ENCODE data around the gene GPR25. TPM values are rescaled to one million over a fixed set of nuclear protein-coding genes. Genes with fewer than 3 reads are reported as not detected.
A peak's percentile ranks its signal among the peaks of the same experiment; 100 is the strongest.

Gene GPR25
- total and polyA plus RNA-seq, 5 donors from 2014 or later, result 1.2 to 41.0 (median 21.4) TPM

DNA sequence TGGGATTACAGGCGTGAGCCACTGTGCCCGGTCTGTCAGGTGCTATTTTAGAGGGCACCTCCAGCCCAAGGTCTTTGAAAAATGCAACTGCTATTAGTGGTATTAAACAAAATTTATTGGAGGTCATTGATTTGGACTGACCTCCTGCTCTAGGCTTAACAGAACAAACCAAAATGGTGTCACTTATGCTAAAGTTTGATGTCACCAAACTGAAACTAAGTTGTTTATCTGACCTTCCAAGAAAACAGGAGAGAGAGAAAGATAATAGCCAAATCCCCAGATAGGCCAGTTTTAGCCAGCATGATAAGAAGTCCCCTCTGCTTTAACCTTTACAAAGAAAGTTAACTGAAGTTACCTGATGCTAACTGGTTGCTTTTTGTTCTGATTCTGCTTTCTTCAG lies 13.8 kb downstream of the GPR25 start:
- peaks cover 2% of the 10 kb centered on the region for H3K27me3 ChIP-seq (ENCODE audit: control insufficient read depth, insufficient read depth, low read length)
- H3K27ac Mint-ChIP-seq, result peak overlapping the region in 2 of 3 donors; percentile 68 to 86
- peak overlapping the region in 3 of 4 donors; percentile 27 to 88 (median 56) for H3K4me3 Mint-ChIP-seq
- H3K36me3 Mint-ChIP-seq, result no peaks in the 10 kb centered on the region
- H3K27ac ChIP-seq (ENCODE audit: insufficient read depth, low read length, poor library complexity, severe bottlenecking), result peak overlapping the region; percentile 47
- no peaks in the 10 kb centered on the region for H3K36me3 ChIP-seq (ENCODE audit: control insufficient read depth, insufficient read depth, low read length)
- peaks cover 38% of the 10 kb centered on the region for H3K27me3 Mint-ChIP-seq
- no peak for DNase-seq
- H3K4me3 ChIP-seq (ENCODE audit: low read depth, low read length), result no peak overlapping the region
- peaks cover 43% of the 10 kb centered on the region for H3K4me1 ChIP-seq (ENCODE audit: control insufficient read depth, insufficient read depth, low read length, poor library complexity, severe bottlenecking)
- H3K9me3 Mint-ChIP-seq, result no peaks in the 10 kb centered on the region
- peaks cover 18 to 66% (median 43%) of the 10 kb centered on the region in 4 donors for H3K4me1 Mint-ChIP-seq
- no peak for ATAC-seq (ENCODE audit: low read depth in 2 of 2)
- H3K9me3 ChIP-seq (ENCODE audit: control insufficient read depth in 2 of 2, low read length in 2 of 2), result no peaks in the 10 kb centered on the region

GRCh38 chr1:200887036-200887435 lies 14.3 kb downstream of the GPR25 start:
- DNase-seq (no peak), ATAC-seq (ENCODE audit: low read depth in 2 of 2) (no peak)
- H3K4me3 Mint-ChIP-seq, result peak overlapping the region; percentile 27 to 88 (median 72)
- peaks cover 42% of the 10 kb centered on the region for H3K27me3 Mint-ChIP-seq
- Histone ChIP-seq H3K9me3 (ENCODE audit: control insufficient read depth in 2 of 2, low read length in 2 of 2) (no peaks in the 10 kb centered on the region), H3K27me3 (ENCODE audit: control insufficient read depth, insufficient read depth, low read length) (peaks cover 2% of the 10 kb centered on the region), H3K4me1 (ENCODE audit: control insufficient read depth, insufficient read depth, low read length, poor library complexity, severe bottlenecking) (peaks cover 46% of the 10 kb centered on the region), H3K36me3 (ENCODE audit: control insufficient read depth, insufficient read depth, low read length) (no peaks in the 10 kb centered on the region), H3K27ac (ENCODE audit: insufficient read depth, low read length, poor library complexity, severe bottlenecking) (peak overlapping the region; percentile 47), H3K4me3 (ENCODE audit: low read depth, low read length) (no peak overlapping the region)
- no peaks in the 10 kb centered on the region for H3K36me3 Mint-ChIP-seq
- no peaks in the 10 kb centered on the region for H3K9me3 Mint-ChIP-seq
- peak overlapping the region in 2 of 3 donors; percentile 68 to 86 for H3K27ac Mint-ChIP-seq
- peaks cover 18 to 68% (median 42%) of the 10 kb centered on the region in 4 donors for H3K4me1 Mint-ChIP-seq

GRCh38 chr1:200887772-200888348 lies 15.1 kb downstream of the GPR25 start:
- DNase-seq (no peak), ATAC-seq (ENCODE audit: low read depth in 2 of 2) (no peak)
- no peaks in the 10 kb centered on the region for H3K9me3 ChIP-seq (ENCODE audit: control insufficient read depth in 2 of 2, low read length in 2 of 2)
- H3K4me1 ChIP-seq (ENCODE audit: control insufficient read depth, insufficient read depth, low read length, poor library complexity, severe bottlenecking), result peaks cover 46% of the 10 kb centered on the region
- peaks cover 50% of the 10 kb centered on the region for H3K27me3 Mint-ChIP-seq
- peak overlapping the region; percentile 11 to 88 (median 75) for H3K27ac Mint-ChIP-seq
- H3K4me1 Mint-ChIP-seq, result peaks cover 18 to 74% (median 40%) of the 10 kb centered on the region in 4 donors
- H3K36me3 ChIP-seq (ENCODE audit: control insufficient read depth, insufficient read depth, low read length), result no peaks in the 10 kb centered on the region
- peaks cover 9% of the 10 kb centered on the region for H3K27me3 ChIP-seq (ENCODE audit: control insufficient read depth, insufficient read depth, low read length)
- peak overlapping the region; percentile 70 for H3K27ac ChIP-seq (ENCODE audit: insufficient read depth, low read length, poor library complexity, severe bottlenecking)
- H3K4me3 ChIP-seq (ENCODE audit: low read depth, low read length), result peak overlapping the region; percentile 57
- no peaks in the 10 kb centered on the region for H3K9me3 Mint-ChIP-seq
- peak overlapping the region; percentile 58 to 88 (median 67) for H3K4me3 Mint-ChIP-seq
- no peaks in the 10 kb centered on the region for H3K36me3 Mint-ChIP-seq

DNA sequence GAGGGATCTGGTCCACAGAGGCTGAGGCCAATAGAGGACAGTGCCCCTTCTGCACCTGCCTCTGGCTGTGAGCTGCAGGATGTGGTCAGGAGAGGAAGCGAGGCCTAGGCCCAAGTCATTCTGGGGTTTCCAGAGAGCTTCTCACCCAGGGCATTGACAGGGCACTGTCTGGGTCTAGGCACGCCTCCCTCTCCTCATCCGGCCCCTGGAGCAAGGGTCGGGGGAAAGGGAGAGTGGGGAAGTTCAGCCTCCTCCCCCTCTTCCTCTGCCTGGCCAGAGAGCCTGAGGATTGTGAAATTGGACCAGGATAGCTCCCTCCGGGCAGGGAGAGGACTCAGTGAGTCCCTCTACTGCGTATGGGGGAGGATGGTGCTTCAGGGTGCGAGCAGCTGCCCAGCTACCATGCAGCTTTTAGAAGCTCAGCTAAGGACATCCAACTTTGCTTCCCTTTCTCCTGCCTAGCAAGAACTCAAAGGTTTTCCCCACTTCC lies 15.6 kb downstream of the GPR25 start:
- no peaks in the 10 kb centered on the region for H3K36me3 ChIP-seq (ENCODE audit: control insufficient read depth, insufficient read depth, low read length)
- Mint-ChIP-seq H3K9me3 (no peaks in the 10 kb centered on the region), H3K27me3 (peaks cover 50% of the 10 kb centered on the region), H3K4me3 (peak overlapping the region; percentile 58 to 88 (median 67)), H3K4me1 (peaks cover 18 to 72% (median 37%) of the 10 kb centered on the region in 4 donors), H3K36me3 (no peaks in the 10 kb centered on the region), H3K27ac (peak overlapping the region; percentile 62 to 82 (median 75))
- peak; percentile 92 to 96 for ATAC-seq (ENCODE audit: low read depth in 2 of 2)
- peak; percentile 40 to 77 (median 67) for DNase-seq
- peaks cover 46% of the 10 kb centered on the region for H3K4me1 ChIP-seq (ENCODE audit: control insufficient read depth, insufficient read depth, low read length, poor library complexity, severe bottlenecking)
- H3K4me3 ChIP-seq (ENCODE audit: low read depth, low read length), result peak overlapping the region; percentile 57
- peak overlapping the region; percentile 70 for H3K27ac ChIP-seq (ENCODE audit: insufficient read depth, low read length, poor library complexity, severe bottlenecking)
- H3K27me3 ChIP-seq (ENCODE audit: control insufficient read depth, insufficient read depth, low read length), result peaks cover 11% of the 10 kb centered on the region
- H3K9me3 ChIP-seq (ENCODE audit: control insufficient read depth in 2 of 2, low read length in 2 of 2), result no peaks in the 10 kb centered on the region

DNA sequence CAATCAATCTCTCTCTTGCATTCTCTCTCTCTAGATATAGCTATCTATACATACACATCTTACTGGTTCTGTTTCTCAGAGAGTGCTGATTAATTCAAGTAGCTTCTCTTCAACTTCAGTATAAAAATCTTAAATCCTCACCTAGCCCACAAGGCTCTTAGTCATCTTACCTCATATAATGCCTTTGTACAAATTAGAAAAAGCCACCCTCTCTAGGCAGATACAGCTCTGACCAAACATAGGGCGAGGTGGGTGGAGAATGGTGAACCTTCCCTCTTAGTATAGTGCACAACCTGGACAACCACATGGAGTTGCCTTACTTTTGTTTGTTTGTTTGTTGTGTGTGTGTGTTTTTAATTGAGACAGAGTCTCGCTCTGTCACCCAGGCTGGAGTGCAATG lies 16.8 kb downstream of the GPR25 start:
- Histone ChIP-seq H3K9me3 (ENCODE audit: control insufficient read depth in 2 of 2, low read length in 2 of 2) (no peaks in the 10 kb centered on the region), H3K4me3 (ENCODE audit: low read depth, low read length) (no peak overlapping the region), H3K27me3 (ENCODE audit: control insufficient read depth, insufficient read depth, low read length) (peaks cover 13% of the 10 kb centered on the region), H3K36me3 (ENCODE audit: control insufficient read depth, insufficient read depth, low read length) (no peaks in the 10 kb centered on the region), H3K4me1 (ENCODE audit: control insufficient read depth, insufficient read depth, low read length, poor library complexity, severe bottlenecking) (peaks cover 46% of the 10 kb centered on the region), H3K27ac (ENCODE audit: insufficient read depth, low read length, poor library complexity, severe bottlenecking) (no peak overlapping the region)
- Mint-ChIP-seq H3K27me3 (peaks cover 58% of the 10 kb centered on the region), H3K4me3 (peak overlapping the region; percentile 47 to 88 (median 67)), H3K9me3 (no peaks in the 10 kb centered on the region), H3K27ac (peak overlapping the region; percentile 28 to 85 (median 67)), H3K36me3 (no peaks in the 10 kb centered on the region), H3K4me1 (peaks cover 14 to 65% (median 35%) of the 10 kb centered on the region in 4 donors)
- ATAC-seq (ENCODE audit: low read depth in 2 of 2) (no peak), DNase-seq (peak in 1 of 3 donors; percentile 23)

DNA sequence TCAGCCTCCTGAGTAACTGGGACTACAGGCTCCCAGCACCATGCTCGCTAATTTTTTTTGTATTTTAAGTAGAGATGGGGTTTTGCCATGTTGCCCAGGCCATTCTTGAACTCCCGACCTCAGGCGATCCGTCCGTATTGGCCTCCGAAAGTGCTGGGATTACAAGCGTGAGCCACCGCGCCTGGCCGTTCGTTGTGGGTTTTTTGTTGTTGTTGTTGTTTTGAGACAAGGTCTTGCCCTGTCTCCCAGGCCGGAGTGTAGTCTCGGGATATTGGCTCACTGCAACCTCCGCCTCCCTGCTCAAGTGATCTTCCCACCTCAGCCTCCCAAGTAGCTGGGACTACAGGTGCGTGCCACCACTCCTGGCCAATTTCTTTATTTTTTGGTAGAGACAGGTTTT lies 17.2 kb downstream of the GPR25 start:
- no peaks in the 10 kb centered on the region for H3K9me3 ChIP-seq (ENCODE audit: control insufficient read depth in 2 of 2, low read length in 2 of 2)
- no peaks in the 10 kb centered on the region for H3K36me3 ChIP-seq (ENCODE audit: control insufficient read depth, insufficient read depth, low read length)
- Mint-ChIP-seq H3K27me3 (peaks cover 60% of the 10 kb centered on the region), H3K27ac (peak overlapping the region; percentile 33 to 48 (median 37)), H3K36me3 (no peaks in the 10 kb centered on the region), H3K4me1 (peaks cover 14 to 64% (median 35%) of the 10 kb centered on the region in 4 donors), H3K4me3 (peak overlapping the region; percentile 47 to 88 (median 67)), H3K9me3 (no peaks in the 10 kb centered on the region)
- H3K27ac ChIP-seq (ENCODE audit: insufficient read depth, low read length, poor library complexity, severe bottlenecking), result no peak overlapping the region
- DNase-seq (no peak), ATAC-seq (ENCODE audit: low read depth in 2 of 2) (no peak)
- no peak overlapping the region for H3K4me3 ChIP-seq (ENCODE audit: low read depth, low read length)
- H3K4me1 ChIP-seq (ENCODE audit: control insufficient read depth, insufficient read depth, low read length, poor library complexity, severe bottlenecking), result peaks cover 46% of the 10 kb centered on the region
- peaks cover 13% of the 10 kb centered on the region for H3K27me3 ChIP-seq (ENCODE audit: control insufficient read depth, insufficient read depth, low read length)

- Mint-ChIP-seq H3K27me3 (peaks cover 60% of the 10 kb centered on the region), H3K4me1 (peaks cover 9 to 57% (median 35%) of the 10 kb centered on the region in 4 donors), H3K4me3 (peak overlapping the region; percentile 46 to 89 (median 78)), H3K36me3 (no peaks in the 10 kb centered on the region), H3K27ac (peak overlapping the region in 2 of 3 donors; percentile 37 to 51), H3K9me3 (no peaks in the 10 kb centered on the region)
- ATAC-seq (ENCODE audit: low read depth in 2 of 2) (no peak), DNase-seq (peak in 1 of 3 donors; percentile 20)
- Histone ChIP-seq H3K36me3 (ENCODE audit: control insufficient read depth, insufficient read depth, low read length) (no peaks in the 10 kb centered on the region), H3K4me3 (ENCODE audit: low read depth, low read length) (peak overlapping the region; percentile 44), H3K9me3 (ENCODE audit: control insufficient read depth in 2 of 2, low read length in 2 of 2) (no peaks in the 10 kb centered on the region), H3K27ac (ENCODE audit: insufficient read depth, low read length, poor library complexity, severe bottlenecking) (no peak overlapping the region), H3K27me3 (ENCODE audit: control insufficient read depth, insufficient read depth, low read length) (peaks cover 13% of the 10 kb centered on the region), H3K4me1 (ENCODE audit: control insufficient read depth, insufficient read depth, low read length, poor library complexity, severe bottlenecking) (peaks cover 46% of the 10 kb centered on the region)
Observed at GRCh38 chr1:200890818-200891773, 18.3 kb downstream of the GPR25 start.
